A549 (cell line): ENCODE measurements around the gene MMP10.

Experiments
- CHD2 ChIP-seq: fragments of 150-350 bp; IDR thresholded peaks from 2 replicates; pipeline ENCODE4 v1.6.1; 2014; ENCODE audit warnings: low read length; ENCODE audit not compliant: partially characterized antibody
- MYC ChIP-seq: IDR thresholded peaks from 2 replicates; pipeline ENCODE4 v1.6.1; 2012; ENCODE audit warnings: mild to moderate bottlenecking, inconsistent platforms, low read length, improper control_type of control experiment, borderline replicate concordance
- TF ChIP-seq, protein P1 (sequence below): IDR thresholded peaks from 2 replicates; pipeline ENCODE4 v1.6.1; 2012
- TF ChIP-seq, protein P2 (sequence below): fragments of >200 bp; sonication (Bioruptor Twin); formaldehyde crosslinking; IDR thresholded peaks from 3 replicates; pipeline ENCODE4 v1.5.1; 2016

DNA sequence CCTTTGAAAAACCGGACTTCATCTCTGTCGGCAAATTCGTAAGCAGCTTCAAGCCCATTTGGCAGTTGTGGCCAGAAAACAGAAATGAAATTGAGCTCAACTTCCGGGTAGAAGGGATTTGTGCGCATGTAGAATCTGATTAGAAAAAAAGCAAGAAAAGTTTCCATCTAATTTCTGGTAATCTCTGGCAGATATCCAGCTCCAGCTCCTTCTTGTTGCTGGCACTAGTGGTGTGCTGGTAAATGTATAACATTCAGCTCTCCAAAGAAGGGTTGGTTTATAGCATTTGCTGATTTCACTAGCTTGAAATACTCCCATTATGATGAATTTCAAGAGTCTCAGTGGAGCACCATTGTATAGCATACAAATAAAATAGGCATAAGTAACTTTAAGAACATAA lies 12.2 kb upstream of the MMP10 start:
- TF ChIP-seq CHD2 (no peak), MYC (no peak)
- TF ChIP-seq, protein P1, sequence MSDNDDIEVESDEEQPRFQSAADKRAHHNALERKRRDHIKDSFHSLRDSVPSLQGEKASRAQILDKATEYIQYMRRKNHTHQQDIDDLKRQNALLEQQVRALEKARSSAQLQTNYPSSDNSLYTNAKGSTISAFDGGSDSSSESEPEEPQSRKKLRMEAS = no peak
- TF ChIP-seq, protein P2, sequence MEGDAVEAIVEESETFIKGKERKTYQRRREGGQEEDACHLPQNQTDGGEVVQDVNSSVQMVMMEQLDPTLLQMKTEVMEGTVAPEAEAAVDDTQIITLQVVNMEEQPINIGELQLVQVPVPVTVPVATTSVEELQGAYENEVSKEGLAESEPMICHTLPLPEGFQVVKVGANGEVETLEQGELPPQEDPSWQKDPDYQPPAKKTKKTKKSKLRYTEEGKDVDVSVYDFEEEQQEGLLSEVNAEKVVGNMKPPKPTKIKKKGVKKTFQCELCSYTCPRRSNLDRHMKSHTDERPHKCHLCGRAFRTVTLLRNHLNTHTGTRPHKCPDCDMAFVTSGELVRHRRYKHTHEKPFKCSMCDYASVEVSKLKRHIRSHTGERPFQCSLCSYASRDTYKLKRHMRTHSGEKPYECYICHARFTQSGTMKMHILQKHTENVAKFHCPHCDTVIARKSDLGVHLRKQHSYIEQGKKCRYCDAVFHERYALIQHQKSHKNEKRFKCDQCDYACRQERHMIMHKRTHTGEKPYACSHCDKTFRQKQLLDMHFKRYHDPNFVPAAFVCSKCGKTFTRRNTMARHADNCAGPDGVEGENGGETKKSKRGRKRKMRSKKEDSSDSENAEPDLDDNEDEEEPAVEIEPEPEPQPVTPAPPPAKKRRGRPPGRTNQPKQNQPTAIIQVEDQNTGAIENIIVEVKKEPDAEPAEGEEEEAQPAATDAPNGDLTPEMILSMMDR = no peak
